ENCODE results near the gene TGM1.

Gene TGM1

GRCh38 chr14:24267516-24267915 is 4.5 kb upstream of the TGM1 start:
- no peak overlapping the region for H3K4me3 ChIP-seq (ENCODE audit: low read depth in 1 of 2, low read length in 2 of 2)
- H3K4me1 ChIP-seq (ENCODE audit: insufficient read depth, low read length), result peaks cover 9% of the 10 kb centered on the region
- no peaks in the 10 kb centered on the region for H3K9me3 ChIP-seq (ENCODE audit: low read length)
- H3K27ac ChIP-seq (ENCODE audit: low read depth, low read length), result no peak overlapping the region
- no peak overlapping the region for H3K9ac ChIP-seq (ENCODE audit: low read length)
- no peaks in the 10 kb centered on the region for H3K27me3 ChIP-seq (ENCODE audit: control insufficient read depth in 1 of 2, insufficient read depth in 2 of 2, low read length in 2 of 2)
- peaks cover 3% of the 10 kb centered on the region for H3K36me3 ChIP-seq (ENCODE audit: insufficient read depth, low read length)

- Histone ChIP-seq H3K9ac (ENCODE audit: low read length) (no peak overlapping the region), H3K27ac (ENCODE audit: low read depth, low read length) (no peak overlapping the region), H3K4me3 (ENCODE audit: low read depth in 1 of 2, low read length in 2 of 2) (no peak overlapping the region), H3K27me3 (ENCODE audit: control insufficient read depth in 1 of 2, insufficient read depth in 2 of 2, low read length in 2 of 2) (no peaks in the 10 kb centered on the region), H3K9me3 (ENCODE audit: low read length) (no peaks in the 10 kb centered on the region), H3K4me1 (ENCODE audit: insufficient read depth, low read length) (peaks cover 4% of the 10 kb centered on the region), H3K36me3 (ENCODE audit: insufficient read depth, low read length) (peaks cover 3% of the 10 kb centered on the region)
Measured at GRCh38 chr14:24266344-24267244, 3.6 kb upstream of the TGM1 start.

- Histone ChIP-seq H3K36me3 (ENCODE audit: insufficient read depth, low read length) (no peaks in the 10 kb centered on the region), H3K27me3 (ENCODE audit: control insufficient read depth in 1 of 2, insufficient read depth in 2 of 2, low read length in 2 of 2) (no peaks in the 10 kb centered on the region), H3K4me1 (ENCODE audit: insufficient read depth, low read length) (no peaks in the 10 kb centered on the region), H3K9ac (ENCODE audit: low read length) (no peak overlapping the region), H3K4me3 (ENCODE audit: low read depth in 1 of 2, low read length in 2 of 2) (no peak overlapping the region), H3K9me3 (ENCODE audit: low read length) (no peaks in the 10 kb centered on the region), H3K27ac (ENCODE audit: low read depth, low read length) (no peak overlapping the region)
Measured at GRCh38 chr14:24264298-24264697, 1.3 kb upstream of the TGM1 start.

GRCh38 chr14:24263848-24264247 is 871 bp upstream of the TGM1 start:
- H3K27ac ChIP-seq (ENCODE audit: low read depth, low read length), result no peak overlapping the region

GRCh38 chr14:24261969-24262327 is 1.0 kb downstream of the TGM1 start:
- Histone ChIP-seq H3K27me3 (ENCODE audit: control insufficient read depth in 1 of 2, insufficient read depth in 2 of 2, low read length in 2 of 2) (no peaks in the 10 kb centered on the region), H3K9ac (ENCODE audit: low read length) (no peak overlapping the region), H3K36me3 (ENCODE audit: insufficient read depth, low read length) (no peaks in the 10 kb centered on the region), H3K27ac (ENCODE audit: low read depth, low read length) (no peak overlapping the region), H3K4me3 (ENCODE audit: low read depth in 1 of 2, low read length in 2 of 2) (no peak overlapping the region), H3K4me1 (ENCODE audit: insufficient read depth, low read length) (no peaks in the 10 kb centered on the region), H3K9me3 (ENCODE audit: low read length) (no peaks in the 10 kb centered on the region)

More at GRCh38 chr14:24263848-24264247, 871 bp upstream of the TGM1 start:
- H3K4me3 ChIP-seq (ENCODE audit: low read depth in 1 of 2, low read length in 2 of 2), result no peak overlapping the region
- H3K4me1 ChIP-seq (ENCODE audit: insufficient read depth, low read length), result no peaks in the 10 kb centered on the region
- no peaks in the 10 kb centered on the region for H3K9me3 ChIP-seq (ENCODE audit: low read length)
- no peaks in the 10 kb centered on the region for H3K36me3 ChIP-seq (ENCODE audit: insufficient read depth, low read length)
- H3K9ac ChIP-seq (ENCODE audit: low read length), result no peak overlapping the region
- no peaks in the 10 kb centered on the region for H3K27me3 ChIP-seq (ENCODE audit: control insufficient read depth in 1 of 2, insufficient read depth in 2 of 2, low read length in 2 of 2)

GRCh38 chr14:24261256-24261968 is 1.6 kb downstream of the TGM1 start:
- no peaks in the 10 kb centered on the region for H3K4me1 ChIP-seq (ENCODE audit: insufficient read depth, low read length)
- H3K4me3 ChIP-seq (ENCODE audit: low read depth in 1 of 2, low read length in 2 of 2), result no peak overlapping the region
- no peaks in the 10 kb centered on the region for H3K27me3 ChIP-seq (ENCODE audit: control insufficient read depth in 1 of 2, insufficient read depth in 2 of 2, low read length in 2 of 2)
- no peak overlapping the region for H3K9ac ChIP-seq (ENCODE audit: low read length)
- no peaks in the 10 kb centered on the region for H3K9me3 ChIP-seq (ENCODE audit: low read length)
- no peak overlapping the region for H3K27ac ChIP-seq (ENCODE audit: low read depth, low read length)
- H3K36me3 ChIP-seq (ENCODE audit: insufficient read depth, low read length), result no peaks in the 10 kb centered on the region

GRCh38 chr14:24260780-24261157 is 2.2 kb downstream of the TGM1 start:
- Histone ChIP-seq H3K9me3 (ENCODE audit: low read length) (no peaks in the 10 kb centered on the region), H3K27ac (ENCODE audit: low read depth, low read length) (no peak overlapping the region), H3K36me3 (ENCODE audit: insufficient read depth, low read length) (no peaks in the 10 kb centered on the region), H3K4me3 (ENCODE audit: low read depth in 1 of 2, low read length in 2 of 2) (no peak overlapping the region), H3K9ac (ENCODE audit: low read length) (no peak overlapping the region), H3K4me1 (ENCODE audit: insufficient read depth, low read length) (no peaks in the 10 kb centered on the region), H3K27me3 (ENCODE audit: control insufficient read depth in 1 of 2, insufficient read depth in 2 of 2, low read length in 2 of 2) (no peaks in the 10 kb centered on the region)

- Histone ChIP-seq H3K4me3 (ENCODE audit: low read depth in 1 of 2, low read length in 2 of 2) (no peak overlapping the region), H3K9me3 (ENCODE audit: low read length) (no peaks in the 10 kb centered on the region), H3K27me3 (ENCODE audit: control insufficient read depth in 1 of 2, insufficient read depth in 2 of 2, low read length in 2 of 2) (no peaks in the 10 kb centered on the region), H3K4me1 (ENCODE audit: insufficient read depth, low read length) (no peaks in the 10 kb centered on the region), H3K36me3 (ENCODE audit: insufficient read depth, low read length) (no peaks in the 10 kb centered on the region), H3K27ac (ENCODE audit: low read depth, low read length) (no peak overlapping the region), H3K9ac (ENCODE audit: low read length) (no peak overlapping the region)
Measured at GRCh38 chr14:24260026-24260779, 2.8 kb downstream of the TGM1 start.

GRCh38 chr14:24259282-24260025 is 3.5 kb downstream of the TGM1 start:
- no peak overlapping the region for H3K9ac ChIP-seq (ENCODE audit: low read length)
- no peaks in the 10 kb centered on the region for H3K36me3 ChIP-seq (ENCODE audit: insufficient read depth, low read length)
- no peaks in the 10 kb centered on the region for H3K4me1 ChIP-seq (ENCODE audit: insufficient read depth, low read length)
- H3K4me3 ChIP-seq (ENCODE audit: low read depth in 1 of 2, low read length in 2 of 2), result no peak overlapping the region
- H3K27ac ChIP-seq (ENCODE audit: low read depth, low read length), result no peak overlapping the region
- H3K9me3 ChIP-seq (ENCODE audit: low read length), result no peaks in the 10 kb centered on the region
- H3K27me3 ChIP-seq (ENCODE audit: control insufficient read depth in 1 of 2, insufficient read depth in 2 of 2, low read length in 2 of 2), result no peaks in the 10 kb centered on the region

- Histone ChIP-seq H3K4me3 (ENCODE audit: low read depth in 1 of 2, low read length in 2 of 2) (no peak overlapping the region), H3K36me3 (ENCODE audit: insufficient read depth, low read length) (no peaks in the 10 kb centered on the region), H3K9me3 (ENCODE audit: low read length) (no peaks in the 10 kb centered on the region), H3K9ac (ENCODE audit: low read length) (no peak overlapping the region), H3K4me1 (ENCODE audit: insufficient read depth, low read length) (no peaks in the 10 kb centered on the region), H3K27me3 (ENCODE audit: control insufficient read depth in 1 of 2, insufficient read depth in 2 of 2, low read length in 2 of 2) (no peaks in the 10 kb centered on the region), H3K27ac (ENCODE audit: low read depth, low read length) (no peak overlapping the region)
Measured at GRCh38 chr14:24258548-24259265, 4.3 kb downstream of the TGM1 start.

Data from muscle layer of colon (tissue), 2 donors.